ENCODE data around the gene COX20. TPM values are rescaled to one million over a fixed set of nuclear protein-coding genes. Genes with fewer than 3 reads are reported as not detected.

COX20 gene
- total and polyA plus RNA-seq, 2 of the 4 experiments (the other 2 are of a cell fraction), result 13.3 to 27.0 TPM

DNA sequence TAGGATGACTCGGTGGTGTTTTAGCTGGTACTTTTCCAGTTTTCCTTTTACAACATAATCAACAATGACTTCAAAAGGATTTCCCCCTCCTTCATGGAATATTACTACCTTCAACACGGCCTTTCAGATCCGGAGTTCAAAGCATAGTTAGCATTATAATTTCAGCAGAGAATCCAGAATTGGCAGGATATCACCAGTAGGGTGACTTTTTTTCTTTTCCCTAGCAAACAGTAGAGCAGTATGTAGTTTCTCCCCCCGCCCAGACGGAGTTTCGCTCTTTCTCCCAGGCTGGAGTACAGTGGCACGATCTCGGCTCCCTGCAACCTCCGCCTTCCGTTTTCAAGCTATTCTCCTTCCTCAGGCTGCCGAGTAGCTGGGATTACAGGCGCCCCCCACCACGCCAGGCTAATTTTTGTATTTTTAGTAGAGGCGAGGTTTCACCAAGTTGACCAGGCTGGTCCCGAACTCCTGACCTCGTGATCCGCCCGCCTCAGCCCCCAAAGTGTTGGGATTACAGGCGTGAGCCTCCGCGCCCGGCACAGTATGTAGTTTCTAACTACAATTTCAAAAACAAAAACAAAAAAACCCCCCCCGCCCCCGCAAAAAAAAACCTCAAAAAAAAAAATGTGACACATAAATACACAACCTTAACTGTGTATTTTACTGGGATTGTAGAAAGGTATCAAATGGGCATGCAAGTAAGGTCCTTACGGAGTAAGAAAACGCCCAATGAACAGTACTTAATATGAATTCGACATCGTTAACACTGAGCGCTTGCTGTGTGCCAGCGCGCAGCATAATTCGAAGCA, 1.5 kb upstream of the COX20 start:
- Histone ChIP-seq H2BK5ac (ENCODE audit: low read depth, low read length, poor library complexity, severe bottlenecking) (peak overlapping the region; percentile 97), H3K4me2 (ENCODE audit: low read depth, low read length) (peak overlapping the region; percentile 87), H3K36me3 (ENCODE audit: control insufficient read depth, insufficient read depth, low read length) (peaks cover 2% of the 10 kb centered on the region), H3K23ac (ENCODE audit: low read depth, low read length) (peak overlapping the region; percentile 91; the same call in 1 of the 2 replicates), H3K56ac (ENCODE audit: extremely low read depth, insufficient read depth, low read length) (peak overlapping the region; percentile 99), H3K9ac (ENCODE audit: low read depth, low read length) (peak overlapping the region; percentile 91), H3K9me1 (ENCODE audit: insufficient read depth, low read length) (peaks cover 2% of the 10 kb centered on the region), H4K8ac (ENCODE audit: low read depth in 2 of 2, low read length in 2 of 2) (peak overlapping the region; percentile 61 to 97), H2AK9ac (replicated peaks; ENCODE audit: low read depth, low read length, poor library complexity) (no peak overlapping the region), H2AK5ac (ENCODE audit: low read depth, low read length) (peak overlapping the region; percentile 73), H4K91ac (ENCODE audit: insufficient read depth, low read depth, low read length) (peak overlapping the region; percentile 95), H3K9me3 (ENCODE audit: control insufficient read depth, insufficient read depth, low read length) (no peaks in the 10 kb centered on the region), H4K20me1 (ENCODE audit: insufficient read depth, low read length) (peaks cover 7% of the 10 kb centered on the region), H3K27ac (ENCODE audit: insufficient read depth, low read length) (peak overlapping the region; percentile 97), H4K5ac (ENCODE audit: low read depth, low read length) (peak overlapping the region; percentile 94), H3K4me1 (ENCODE audit: control insufficient read depth, insufficient read depth, low read length) (peaks cover 2% of the 10 kb centered on the region; the same call in 1 of the 2 replicates), H3K4me3 (ENCODE audit: insufficient read depth, low read depth, low read length) (peak overlapping the region; percentile 68), H3K79me1 (ENCODE audit: low read depth in 1 of 2, low read length in 2 of 2) (peaks cover 4 to 17% of the 10 kb centered on the region in 2 experiments; a peak in 3 of 4 replicates), H2BK120ac (ENCODE audit: low read depth, low read length) (peak overlapping the region; percentile 88), H2AFZ (replicated peaks; ENCODE audit: low read length, poor library complexity) (peak overlapping the region; percentile 81), H3K27me3 (ENCODE audit: control insufficient read depth, insufficient read depth, low read length) (no peaks in the 10 kb centered on the region), H2BK15ac (ENCODE audit: low read depth, low read length) (peak overlapping the region; percentile 30; the same call in 2 of the 3 replicates), H3K14ac (replicated peaks; ENCODE audit: low read depth, low read length) (peak overlapping the region; percentile 94), H2BK20ac (ENCODE audit: low read depth, low read length) (no peak overlapping the region), H3K18ac (ENCODE audit: low read depth, low read length) (peak overlapping the region; percentile 91), H3K4ac (ENCODE audit: low read depth, low read length) (peak overlapping the region; percentile 97)
- ChIA-PET POLR2A (ENCODE audit: unreplicated experiment) (no interaction called here), CTCF (interaction anchor here (0.6 to 1.0 kb wide), 5 partner anchors 13 to 1598 kb away, joined by 3 to 6 read pairs (median 4); no protein-coding TSS in a partner anchor)
- in situ Hi-C loops (cut with MboI; ENCODE audit: low sequenced_read_pairs), result loop anchor here (10.0 kb wide), 1 partner anchor 211 kb away; no protein-coding TSS in a partner anchor
- dilution Hi-C loops (cut with HindIII; ENCODE audit: low sequenced_read_pairs, unreplicated experiment), result no loop called here
- DNase-seq, result peak; percentile 69
- peak; percentile 5; the same call in 1 of the 2 replicates for ATAC-seq (ENCODE audit: low read depth)
- no TSS peak for BruUV-seq (replicated peaks)
- intact Hi-C loops (cut with micrococcal nuclease), result loop anchor here (2.0 kb wide), 1 partner anchor 181 kb away; the partner anchor contains the start of gene DESI2
- 0% methylated on average over 2 of the region's 32 CpGs; no CpG with 5 or more reads in 1 of the 2 experiments for WGBS, 2 experiments (ENCODE audit: extremely low coverage in 2 of 2, insufficient read length in 1 of 2)
- no peak for TF ChIP-seq RFX5 (IDR thresholded peaks at IDR 0.05; ENCODE audit: low read depth, low read length)
- no peak for TF ChIP-seq CHD1 (IDR thresholded peaks at IDR 0.05; ENCODE audit: low read depth, low read length)
- 0 out of 2 replicates have a peak, but pooled peaks have one; percentile 39 for TF ChIP-seq POLR2A (IDR thresholded peaks at IDR 0.05; ENCODE audit: low read depth, low read length)
- no peak for TF ChIP-seq MAFK (IDR thresholded peaks at IDR 0.05; ENCODE audit: low read depth, low read length)
- no peak for TF ChIP-seq MXI1 (IDR thresholded peaks at IDR 0.05; ENCODE audit: borderline replicate concordance, low read depth, low read length)
- TF ChIP-seq MAZ (IDR thresholded peaks at IDR 0.05; ENCODE audit: borderline replicate concordance, low read depth, low read length), result peak; percentile 51; the same call in 1 of the 2 replicates
- peak; percentile 84; the same call in 1 of the 2 replicates for TF ChIP-seq NFE2L2 (IDR thresholded peaks at IDR 0.05; ENCODE audit: low read depth, low read length)
- no peak for TF ChIP-seq BHLHE40 (IDR thresholded peaks at IDR 0.05; ENCODE audit: low read depth, low read length)
- TF ChIP-seq CTCF (conservative IDR thresholded peaks at IDR 0.05; ENCODE audit: low read depth, low read length), result peak; percentile 27; the same call in 1 of the 2 replicates
- TF ChIP-seq CEBPB (IDR thresholded peaks at IDR 0.05; ENCODE audit: low read depth, low read length), result no peak
- TF ChIP-seq FOS (IDR thresholded peaks at IDR 0.05; ENCODE audit: low read depth, low read length), result no peak
- TF ChIP-seq, protein P1, sequence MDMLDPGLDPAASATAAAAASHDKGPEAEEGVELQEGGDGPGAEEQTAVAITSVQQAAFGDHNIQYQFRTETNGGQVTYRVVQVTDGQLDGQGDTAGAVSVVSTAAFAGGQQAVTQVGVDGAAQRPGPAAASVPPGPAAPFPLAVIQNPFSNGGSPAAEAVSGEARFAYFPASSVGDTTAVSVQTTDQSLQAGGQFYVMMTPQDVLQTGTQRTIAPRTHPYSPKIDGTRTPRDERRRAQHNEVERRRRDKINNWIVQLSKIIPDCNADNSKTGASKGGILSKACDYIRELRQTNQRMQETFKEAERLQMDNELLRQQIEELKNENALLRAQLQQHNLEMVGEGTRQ (IDR thresholded peaks at IDR 0.05; ENCODE audit: low read depth, low read length), result no peak
- no peak for TF ChIP-seq RAD21 (IDR thresholded peaks at IDR 0.05; ENCODE audit: low read length)
- no peak for TF ChIP-seq RCOR1 (IDR thresholded peaks at IDR 0.05; ENCODE audit: insufficient replicate concordance, low read length)
- 0 out of 2 replicates have a peak, but pooled peaks have one; percentile 6 for TF ChIP-seq SMC3 (IDR thresholded peaks at IDR 0.05; ENCODE audit: low read depth, low read length)

Measured in IMR-90 (cell line).